Activated naive CD4-positive, alpha-beta T cell treated with anti-CD3 and anti-CD28 coated beads, Interleukin-2, amount 50 U/mL, for 16 hours (primary cell): ENCODE results near the gene ULK1.
"Not testable (repeated sequence)": the region's sequence is repeated elsewhere in the genome, so short reads cannot be mapped to it uniquely, and the experiment has no call there.

ENCODE experiments used
- DNase-seq: peaks from one replicate; pipeline ENCODE4 v3.0.0-alpha.2; 2020

ULK1 gene

DNA sequence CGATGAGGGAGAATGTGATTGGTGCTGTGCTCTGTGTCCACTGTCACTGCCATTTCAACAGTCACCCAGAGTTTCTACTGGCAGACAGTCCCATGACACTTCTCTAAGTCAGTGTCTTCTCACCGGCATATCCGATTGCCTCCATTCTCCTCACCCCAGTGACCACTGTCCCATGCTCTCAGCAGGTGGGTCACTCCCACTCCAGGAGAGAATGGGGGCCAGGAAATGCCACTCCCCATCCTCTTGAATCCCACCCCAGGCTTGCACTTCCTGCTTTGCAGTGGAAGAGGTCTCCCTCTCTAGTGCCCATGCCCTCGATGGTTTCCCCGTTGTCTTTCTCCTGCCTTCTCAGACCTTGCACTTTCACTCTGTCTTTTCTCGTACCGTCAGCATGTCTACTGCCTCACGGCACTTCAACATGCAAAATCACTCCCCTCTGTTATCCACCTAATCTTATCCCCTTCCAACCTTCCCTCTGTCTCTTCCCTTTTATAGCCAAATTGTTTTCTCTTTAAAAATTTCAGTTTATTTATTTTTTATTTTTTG is 53.1 kb downstream of the ULK1 start:
- DNase-seq: no peak

DNA sequence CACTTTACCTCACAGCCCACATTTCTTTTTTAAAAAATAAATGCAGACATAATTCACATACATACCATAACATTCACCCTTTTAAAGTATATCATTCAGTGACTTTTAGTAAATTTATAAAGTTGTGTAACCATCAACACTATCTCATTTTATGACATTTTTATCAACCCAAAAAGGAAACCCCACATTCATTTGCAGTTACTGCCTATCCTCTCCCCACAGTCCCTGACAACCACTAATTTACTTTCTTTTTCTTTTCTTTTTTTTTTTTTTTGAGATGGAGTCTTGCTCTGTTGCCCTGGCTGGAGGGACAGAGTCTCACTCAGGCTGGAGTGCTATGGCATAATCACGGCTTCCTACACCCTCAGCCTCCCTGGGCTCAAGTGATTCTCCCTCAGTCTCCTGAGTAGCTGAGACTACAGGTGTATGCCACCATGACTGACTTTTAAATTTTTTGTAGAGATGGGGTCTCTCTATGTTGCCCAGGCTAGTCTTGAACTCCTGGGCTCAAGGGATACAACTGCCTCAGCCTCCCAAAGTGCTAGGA is 53.8 kb downstream of the ULK1 start:
- no peak for DNase-seq

DNA sequence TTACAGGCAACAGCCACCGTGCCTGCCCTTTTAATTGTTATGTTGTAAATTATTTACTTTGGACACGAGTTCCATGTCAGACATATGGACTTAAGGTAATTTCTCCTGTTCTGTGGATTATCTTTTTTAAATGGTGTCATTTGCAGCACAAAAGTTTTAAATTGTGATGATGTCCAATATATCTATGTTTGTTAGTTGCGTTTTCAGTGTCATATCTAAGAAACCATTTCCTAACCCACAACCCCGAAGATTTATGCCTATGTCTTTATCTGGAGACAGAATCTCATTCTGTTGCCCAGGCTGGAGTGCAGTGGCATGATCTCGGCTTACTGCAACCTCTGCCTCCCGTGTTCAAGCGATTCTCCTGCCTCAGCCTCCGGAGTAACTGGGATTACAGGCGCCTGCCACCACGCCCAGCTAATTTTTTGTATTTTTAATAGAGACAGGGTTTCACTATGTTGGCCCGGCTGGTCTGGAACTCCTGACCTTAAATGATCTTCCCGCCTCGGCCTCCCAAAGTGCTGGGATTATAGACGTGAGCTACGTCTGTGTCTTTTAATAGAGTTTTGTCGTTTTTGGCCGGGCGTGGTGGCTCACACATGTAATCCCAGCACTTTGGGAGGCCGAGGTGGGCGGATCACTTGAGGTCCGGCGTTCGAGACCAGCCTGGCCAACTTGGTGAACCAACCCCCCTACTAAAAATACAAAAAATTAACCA is 54.5 kb downstream of the ULK1 start:
- DNase-seq: not testable (repeated sequence)

DNA sequence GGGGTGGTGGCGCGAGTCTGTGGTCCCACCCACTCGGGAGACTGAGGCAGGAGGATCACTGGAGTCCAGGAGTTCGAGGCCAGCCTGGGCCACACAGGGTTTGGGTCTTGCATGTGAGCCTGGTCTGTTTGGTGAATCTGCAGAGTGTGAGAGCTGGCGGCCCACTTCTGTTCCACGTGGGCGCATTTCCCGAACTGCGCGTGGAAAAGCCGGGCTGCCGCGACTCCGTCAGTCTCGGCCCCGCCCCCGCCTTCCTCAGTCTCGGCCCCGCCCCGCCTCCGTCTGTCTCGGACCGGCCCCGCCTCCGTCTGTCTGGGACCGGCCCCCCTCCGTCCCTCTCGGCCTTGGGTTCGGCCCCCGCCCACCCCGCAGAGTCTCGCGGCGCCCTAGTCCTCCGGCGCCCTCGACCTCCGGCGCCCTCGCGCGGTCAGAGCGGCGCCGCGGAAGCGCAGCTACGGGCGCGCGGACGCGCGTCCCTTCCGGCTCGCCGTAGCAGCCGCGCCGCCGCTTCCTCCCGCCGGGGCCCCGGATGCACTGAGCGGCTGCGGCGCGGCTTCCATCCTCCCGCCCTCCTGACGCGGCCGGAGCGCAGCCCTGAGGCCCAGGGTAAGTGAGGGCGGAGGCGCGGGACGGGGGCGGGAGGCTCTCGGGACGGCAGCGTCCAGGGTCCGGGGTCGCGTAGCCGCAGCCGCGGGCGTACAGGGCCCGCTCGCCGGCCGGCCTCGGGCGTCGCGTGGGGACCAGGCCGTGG is 55.2 kb downstream of the ULK1 start, which contains the start of gene EP400:
Gene EP400 (plus strand): TSS at position 512 of the 751 bp plus-strand sequence. CDS start 10,678 bp downstream, outside the sequence.
- DNase-seq: peak; percentile 93

DNA sequence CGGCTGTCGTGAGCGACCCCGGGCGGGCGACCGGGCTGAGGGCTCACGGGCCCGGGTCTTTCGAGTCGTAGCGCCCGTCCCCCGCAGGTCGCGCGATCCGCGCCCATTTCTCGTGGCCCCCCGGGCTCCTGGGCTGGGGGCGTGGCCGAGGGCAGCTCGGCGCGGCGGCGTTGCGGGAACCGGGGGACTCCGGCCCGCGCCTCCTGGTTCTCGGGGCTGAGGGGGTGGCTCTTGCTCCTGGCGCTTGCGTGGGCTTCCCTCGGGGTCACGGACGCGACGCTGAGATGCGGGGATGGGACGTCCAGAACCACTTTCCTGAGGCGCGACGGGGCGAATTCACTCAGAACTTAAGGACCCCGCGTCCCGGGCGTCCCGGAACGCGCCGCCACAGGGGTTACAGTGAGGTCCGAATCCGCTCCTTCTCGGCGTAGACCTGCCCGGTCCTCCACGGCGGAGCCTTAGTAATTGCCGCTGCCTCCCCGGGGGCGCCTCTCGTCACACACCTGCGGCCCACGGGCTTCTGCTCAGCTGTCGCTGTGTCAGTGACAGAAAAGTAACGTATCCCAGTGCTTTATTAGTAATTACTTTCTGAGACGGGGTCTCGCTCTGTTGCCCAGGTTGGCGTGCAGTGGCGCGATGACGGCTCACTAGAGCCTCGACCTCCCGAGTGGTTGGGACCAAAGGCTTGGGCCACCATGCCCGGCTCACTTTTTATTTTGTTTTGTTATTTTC is 55.9 kb downstream of the ULK1 start:
- peak; percentile 54 for DNase-seq

DNA sequence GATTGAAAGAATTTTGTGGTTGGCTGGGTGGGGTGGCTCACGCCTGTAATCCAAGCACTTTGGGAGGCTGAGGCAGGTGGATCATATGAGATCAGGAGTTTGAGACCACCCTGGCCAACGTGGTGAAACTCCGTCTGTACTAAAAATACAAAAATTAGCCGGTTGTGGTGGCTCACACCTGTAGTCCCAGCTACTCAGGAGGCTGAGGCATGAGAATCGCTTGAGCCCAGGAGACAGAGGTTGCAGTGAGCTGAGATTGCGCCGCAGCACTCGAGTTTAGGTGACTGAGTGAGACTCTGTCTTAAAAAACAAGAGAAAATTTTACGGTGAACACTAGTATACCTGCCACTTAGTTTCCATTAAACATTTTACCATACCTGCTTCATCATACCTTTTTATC is 59.4 kb downstream of the ULK1 start:
- DNase-seq: not testable (repeated sequence)

DNA sequence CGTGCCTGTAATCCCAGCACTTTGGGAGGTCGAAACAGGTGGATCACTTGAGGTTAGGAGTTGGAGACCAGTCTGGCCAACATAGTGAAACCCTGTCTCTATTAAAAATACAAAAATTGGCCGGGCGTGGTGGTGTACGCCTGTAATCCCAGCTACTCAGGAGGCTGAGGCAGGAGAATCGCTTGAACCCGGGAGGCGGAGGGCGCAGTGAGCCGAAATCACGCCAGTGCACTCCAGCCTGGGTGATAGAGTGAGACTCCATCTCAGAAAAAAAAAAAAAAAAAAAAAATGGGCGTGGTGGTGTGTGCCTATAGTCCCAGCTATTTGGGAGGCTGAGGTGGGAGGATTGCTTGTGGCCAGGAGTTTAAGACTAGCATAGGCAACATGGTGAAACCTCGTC is 60.0 kb downstream of the ULK1 start:
- not testable (repeated sequence) for DNase-seq

DNA sequence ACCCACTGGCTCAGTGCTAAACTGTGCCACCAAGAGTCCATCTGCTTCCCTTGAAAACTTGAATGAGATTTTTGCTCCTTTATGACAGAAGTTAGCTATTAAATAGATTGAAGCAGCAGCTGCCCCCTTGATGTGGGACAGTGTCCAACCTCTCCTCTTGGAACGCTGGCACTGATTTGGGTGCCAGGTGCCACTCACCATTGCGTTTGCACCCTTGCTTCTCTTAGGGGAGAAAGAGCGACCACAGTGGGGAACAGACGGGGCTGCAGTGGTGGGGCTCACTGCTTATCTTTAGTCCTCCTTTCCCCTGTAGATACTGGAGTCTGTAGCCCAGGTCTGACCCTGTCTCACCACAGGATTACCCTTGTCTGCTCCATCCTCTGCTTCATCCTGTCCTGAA is 64.7 kb downstream of the ULK1 start:
- no peak for DNase-seq

DNA sequence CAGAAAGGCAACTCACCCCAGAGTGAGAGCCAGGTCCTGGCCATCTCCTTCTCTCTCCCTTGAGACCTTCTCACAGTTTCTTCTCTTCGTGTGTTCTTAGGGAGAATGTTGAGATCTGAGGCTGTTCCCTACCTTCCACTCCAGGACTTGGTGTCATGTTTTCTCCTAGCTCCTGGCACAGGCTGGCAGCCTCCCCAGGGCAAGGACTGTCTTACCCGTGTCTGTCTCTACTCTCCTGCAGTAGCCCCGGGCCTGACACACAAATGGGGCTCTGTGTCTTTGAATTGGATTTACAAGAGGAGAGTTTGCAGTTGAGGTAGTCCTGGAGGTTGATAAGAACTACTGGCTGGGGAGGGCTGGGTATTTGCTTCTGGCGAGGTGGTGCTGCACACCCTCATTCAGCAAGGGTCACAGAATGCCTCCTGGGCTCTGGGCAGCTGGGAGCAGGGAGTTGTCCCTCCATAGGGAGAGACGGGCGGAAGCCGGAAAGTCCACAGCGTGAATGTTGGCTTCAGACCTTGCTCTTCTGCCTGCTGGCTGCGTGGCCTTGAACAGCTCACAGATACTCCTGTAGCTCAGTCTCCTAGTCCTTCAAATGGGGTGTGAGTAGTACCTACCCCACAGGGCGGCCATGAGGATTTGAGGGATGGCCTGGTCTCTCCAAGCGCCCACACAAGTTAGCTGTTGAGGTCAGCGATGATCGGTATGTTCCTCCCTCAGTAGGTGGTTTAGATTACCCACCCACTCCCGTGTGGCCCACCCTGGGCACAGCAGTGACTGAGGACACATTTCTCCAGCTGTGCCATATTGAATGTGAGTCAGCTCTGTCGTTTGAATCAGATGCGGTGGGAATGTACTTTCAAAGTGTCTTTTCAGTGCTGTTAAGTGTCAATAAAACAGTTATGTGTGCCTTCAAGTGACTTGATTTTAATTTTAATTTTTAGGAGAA is 65.5 kb downstream of the ULK1 start:
- no peak for DNase-seq

DNA sequence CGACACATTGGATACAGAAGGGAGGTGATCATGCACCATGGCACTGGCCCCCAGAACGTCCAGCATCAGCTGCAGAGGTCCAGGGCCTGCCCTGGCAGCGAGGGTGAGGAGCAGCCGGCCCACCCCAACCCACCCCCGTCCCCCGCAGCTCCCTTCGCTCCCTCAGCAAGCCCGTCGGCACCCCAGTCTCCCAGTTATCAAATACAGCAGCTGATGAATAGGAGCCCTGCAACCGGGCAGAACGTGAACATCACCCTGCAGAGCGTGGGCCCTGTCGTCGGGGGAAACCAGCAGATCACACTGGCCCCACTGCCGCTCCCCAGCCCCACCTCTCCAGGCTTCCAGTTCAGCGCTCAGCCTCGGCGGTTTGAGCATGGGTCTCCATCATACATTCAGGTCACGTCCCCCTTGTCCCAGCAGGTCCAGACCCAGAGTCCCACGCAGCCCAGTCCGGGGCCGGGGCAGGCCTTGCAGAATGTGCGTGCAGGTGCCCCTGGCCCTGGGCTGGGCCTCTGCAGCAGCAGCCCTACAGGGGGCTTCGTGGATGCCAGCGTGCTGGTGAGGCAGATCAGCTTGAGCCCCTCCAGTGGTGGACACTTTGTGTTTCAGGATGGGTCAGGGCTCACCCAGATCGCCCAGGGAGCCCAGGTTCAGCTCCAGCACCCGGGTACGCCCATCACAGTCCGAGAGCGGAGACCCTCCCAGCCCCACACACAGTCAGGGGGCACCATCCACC is 66.3 kb downstream of the ULK1 start:
- DNase-seq: not testable (repeated sequence)

DNA sequence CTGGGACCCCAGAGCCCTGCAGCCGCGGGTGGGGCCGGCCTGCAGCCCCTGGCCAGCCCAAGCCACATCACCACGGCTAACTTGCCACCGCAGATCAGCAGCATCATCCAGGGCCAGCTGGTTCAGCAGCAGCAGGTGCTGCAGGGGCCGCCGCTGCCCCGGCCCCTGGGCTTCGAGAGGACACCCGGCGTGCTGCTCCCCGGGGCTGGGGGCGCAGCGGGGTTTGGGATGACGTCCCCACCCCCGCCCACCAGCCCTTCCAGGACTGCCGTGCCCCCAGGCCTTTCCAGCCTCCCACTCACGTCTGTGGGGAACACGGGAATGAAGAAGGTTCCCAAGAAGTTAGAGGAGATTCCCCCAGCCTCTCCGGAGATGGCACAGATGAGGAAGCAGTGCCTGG is 66.9 kb downstream of the ULK1 start:
- not testable (repeated sequence) for DNase-seq

DNA sequence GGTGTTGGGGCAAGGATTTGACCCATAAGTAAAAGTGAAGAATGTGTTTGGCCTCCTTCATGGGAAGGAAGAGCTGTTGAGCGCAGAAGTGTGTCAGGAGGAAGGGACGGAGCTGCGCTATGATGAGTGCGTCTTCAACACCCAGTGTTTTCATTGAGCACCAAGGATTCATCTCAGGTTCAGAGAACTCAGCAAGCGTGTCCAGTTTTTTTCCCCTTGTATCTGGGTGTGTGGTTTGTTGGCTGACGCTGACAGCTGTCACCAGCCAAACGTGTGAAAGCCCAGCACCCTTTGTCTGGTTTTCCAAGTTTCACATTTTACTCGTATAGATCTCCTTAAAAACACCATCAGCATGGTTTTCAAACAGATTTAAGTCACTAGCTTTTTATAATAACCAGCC is 67.6 kb downstream of the ULK1 start:
- DNase-seq: no peak

DNA sequence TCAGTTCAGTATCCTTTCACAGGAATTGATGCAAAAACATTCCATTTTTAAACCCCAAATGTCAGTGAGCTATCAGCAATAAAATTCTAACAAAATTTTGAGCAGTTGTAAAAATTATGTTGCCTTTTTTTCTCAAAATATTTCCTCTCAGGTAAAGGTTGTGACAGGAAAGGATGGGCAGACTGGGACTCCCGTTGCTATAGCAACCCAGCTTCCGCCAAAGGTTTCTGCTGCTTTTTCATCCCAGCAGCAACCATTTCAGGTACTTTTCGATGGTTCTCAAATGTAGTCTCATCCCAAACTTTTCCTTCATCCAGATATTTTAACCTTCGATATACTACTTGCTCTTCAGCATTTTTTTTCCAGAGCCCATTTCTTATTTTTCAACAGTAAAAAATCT is 69.0 kb downstream of the ULK1 start:
- DNase-seq: no peak

DNA sequence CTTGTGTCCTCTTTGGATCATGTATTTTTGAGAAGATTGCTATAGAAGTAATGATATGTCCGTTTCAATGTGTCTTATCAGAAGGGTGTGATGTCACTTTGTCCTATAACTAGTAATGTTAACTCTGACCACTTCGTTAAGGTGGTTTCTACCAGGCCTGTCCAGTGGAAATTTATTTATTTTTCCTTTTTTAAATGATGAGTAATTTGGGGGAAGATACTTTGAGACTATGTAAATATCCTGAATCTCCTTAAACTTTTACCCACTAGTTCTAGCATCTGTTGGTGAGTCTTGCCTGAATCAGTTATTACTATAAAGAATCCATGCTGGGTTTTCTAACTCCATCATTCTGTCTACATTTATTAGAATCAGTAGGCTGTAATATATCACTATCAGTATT is 70.7 kb downstream of the ULK1 start:
- no peak for DNase-seq

DNA sequence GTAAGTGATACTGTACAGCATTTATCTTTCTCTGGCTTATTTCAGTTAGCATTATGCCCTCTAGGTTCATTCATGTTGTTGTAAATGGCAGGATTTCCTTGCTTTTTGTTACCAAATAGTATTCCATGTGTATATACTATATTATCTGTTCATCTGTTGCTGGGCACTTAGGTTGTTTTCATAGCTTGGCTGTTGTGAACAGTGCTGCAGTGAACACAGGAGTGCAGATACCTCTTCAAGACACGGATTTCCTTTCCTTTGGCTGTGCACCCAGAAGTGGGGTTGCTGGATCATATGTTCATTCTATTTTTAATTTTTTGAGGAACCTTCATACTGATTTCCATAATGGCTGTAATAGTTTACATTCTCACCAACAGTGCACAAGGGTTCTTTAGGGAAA is 76.8 kb downstream of the ULK1 start:
- no peak for DNase-seq
